GM21528 (cell line): ENCODE measurements around the gene SULT1B1.

Experiments
- ATAC-seq: cut with Tn5 transposase; IDR thresholded peaks from one replicate; pipeline ENCODE4 v1.9.1; 2021; ENCODE audit warnings: mild to moderate bottlenecking, moderate library complexity; ENCODE audit not compliant: unreplicated experiment, low FRiP score

The SULT1B1 gene

GRCh38 chr4:69707807-69708206 is 52.6 kb downstream of the SULT1B1 start:
- no peak for ATAC-seq

- ATAC-seq = no peak
Measured at GRCh38 chr4:69702201-69702600, 58.2 kb downstream of the SULT1B1 start.

GRCh38 chr4:69701696-69702095 is 58.7 kb downstream of the SULT1B1 start:
- ATAC-seq = no peak

DNA sequence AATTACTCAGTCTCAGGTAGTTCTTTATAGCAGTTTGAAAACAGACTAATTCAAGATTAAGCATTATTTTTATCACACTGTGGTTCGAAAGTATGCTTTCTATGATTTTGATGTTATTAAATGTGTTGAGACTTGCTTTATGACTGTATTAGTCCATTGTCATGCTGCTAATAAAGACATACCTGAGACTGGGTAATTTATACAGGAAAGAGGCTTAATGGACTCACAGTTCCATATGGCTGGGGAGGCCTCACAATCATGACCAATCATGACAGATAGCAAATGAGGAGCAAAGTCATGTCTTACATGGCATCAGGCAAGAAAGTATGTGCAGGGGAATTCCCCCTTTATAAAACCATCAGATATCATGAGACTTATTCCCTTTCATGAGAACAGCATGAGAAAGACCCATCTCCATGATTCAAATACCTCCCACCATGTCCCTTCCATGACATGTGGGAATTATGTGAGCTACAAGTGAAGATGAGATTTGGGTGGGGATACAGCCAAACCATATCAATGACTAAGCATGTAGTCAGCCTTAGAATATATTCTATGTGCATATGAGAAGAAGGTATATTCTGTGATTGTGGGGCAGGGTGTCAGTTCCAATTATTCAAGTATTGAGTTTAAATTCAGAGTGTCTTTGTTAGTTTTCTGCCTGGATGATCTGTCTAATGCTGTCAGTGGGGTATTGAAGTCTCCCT is 62.7 kb downstream of the SULT1B1 start:
- no peak for ATAC-seq

GRCh38 chr4:69689599-69689998 is 70.8 kb downstream of the SULT1B1 start:
- no peak for ATAC-seq

GRCh38 chr4:69684804-69685203 is 75.6 kb downstream of the SULT1B1 start:
- no peak for ATAC-seq
